KG1 (cell line): Measurements from ENCODE around the gene CCDC88C.

Experiments used
- DNase-seq: peaks from one replicate; lab custom pipeline; 2025; lab: John Stamatoyannopoulos, UW

The CCDC88C gene

DNA sequence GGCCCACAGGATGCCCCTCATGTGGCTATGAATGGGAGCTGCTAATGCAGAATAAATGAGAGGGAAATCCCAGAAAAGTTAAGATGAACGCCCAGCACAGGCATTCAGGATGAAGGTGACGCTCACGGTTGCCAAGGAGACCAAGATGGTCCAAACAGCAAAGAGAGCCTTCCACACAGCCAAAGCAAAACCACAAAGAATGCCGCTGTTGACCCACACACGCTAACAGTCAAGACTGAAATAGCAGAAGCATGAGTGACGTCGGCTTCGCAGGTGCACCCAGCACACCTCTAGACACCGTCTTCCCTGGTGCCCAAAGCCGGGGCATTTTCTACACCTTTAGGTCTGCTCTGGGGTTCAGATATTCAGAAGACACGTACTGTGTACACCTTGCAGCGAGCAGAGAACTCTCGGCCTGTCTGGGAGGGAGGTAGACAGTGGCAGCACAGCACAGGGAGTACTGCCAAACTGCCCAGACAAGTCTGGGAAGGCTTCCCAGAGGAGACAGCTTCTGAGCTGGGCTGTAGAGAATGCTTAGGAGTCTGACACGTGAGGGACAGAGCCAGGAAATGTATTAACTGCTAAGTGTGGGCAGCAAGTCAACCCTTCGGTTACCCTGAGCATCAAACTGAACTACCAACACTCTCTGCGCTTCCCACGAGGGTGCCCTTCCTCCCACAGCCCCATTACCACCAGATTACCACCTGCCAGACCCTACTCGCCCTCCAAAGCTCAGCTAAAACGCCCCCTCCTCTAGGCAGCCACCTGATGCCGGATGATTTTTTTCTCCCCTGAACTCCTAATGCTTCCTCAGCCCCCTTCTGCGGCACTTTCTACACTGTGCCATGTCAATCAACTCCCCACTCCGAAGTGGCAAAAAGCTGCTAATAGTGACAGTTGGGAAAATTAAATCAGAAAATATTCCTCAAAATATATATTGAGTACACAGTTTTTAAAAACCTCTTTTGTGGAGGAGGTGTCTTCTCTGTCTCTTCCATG, 50.1 kb downstream of the CCDC88C start:
- no peak for DNase-seq

DNA sequence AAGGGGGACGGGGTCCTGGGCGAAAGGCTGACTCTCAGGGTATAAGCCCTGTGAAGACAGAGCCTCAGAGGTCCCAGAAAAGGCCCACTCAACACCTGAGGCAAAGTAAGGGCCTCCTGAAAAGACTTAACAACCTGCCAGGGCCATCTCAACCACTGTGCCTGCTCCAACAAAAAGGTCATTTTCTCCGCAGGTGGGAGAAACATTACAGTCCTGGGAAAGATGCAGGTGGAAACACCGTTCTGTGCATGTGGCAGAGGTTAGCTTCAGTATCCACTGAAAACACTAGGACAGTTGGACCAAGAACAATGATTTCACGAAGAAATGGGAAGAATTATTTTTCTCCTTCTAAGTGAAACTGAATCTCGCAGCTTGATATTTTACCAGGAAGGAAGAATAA, 50.9 kb downstream of the CCDC88C start:
- no peak for DNase-seq

GRCh38 chr14:91365552-91365951, 52.1 kb downstream of the CCDC88C start:
- no peak for DNase-seq

- no peak for DNase-seq
Measured at GRCh38 chr14:91364524-91365270, 52.9 kb downstream of the CCDC88C start.

- no peak for DNase-seq
Measured at GRCh38 chr14:91363776-91364523, 53.7 kb downstream of the CCDC88C start.

DNA sequence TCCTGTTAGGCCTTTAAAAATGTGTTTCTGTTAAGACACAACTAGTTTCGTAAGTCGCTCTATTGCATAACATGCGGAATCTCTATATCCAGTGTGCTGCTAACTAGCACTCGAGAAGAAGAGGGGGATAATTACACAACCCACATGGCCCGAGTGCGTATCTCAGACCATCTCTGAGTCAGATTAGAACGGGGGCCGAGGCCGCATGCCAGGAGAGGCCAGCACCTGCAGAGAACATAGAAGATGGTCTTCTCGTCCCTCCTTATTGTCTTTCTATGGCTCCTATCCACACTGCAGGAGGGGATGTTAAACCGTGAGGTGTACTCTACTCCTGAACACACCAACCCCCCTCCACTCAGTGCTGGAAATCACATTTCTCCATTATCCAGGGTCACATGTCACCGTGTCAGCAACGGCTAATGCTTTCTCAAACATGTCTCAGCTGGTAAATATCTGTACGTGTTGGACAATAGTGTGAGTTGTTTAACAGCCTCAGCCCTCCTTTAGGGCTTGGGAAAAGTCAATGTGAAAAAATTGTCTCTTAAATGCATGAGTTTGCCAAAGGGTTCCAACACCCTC, 56.3 kb downstream of the CCDC88C start:
- DNase-seq: no peak

- no peak for DNase-seq
Measured at GRCh38 chr14:91360490-91361232, 57.0 kb downstream of the CCDC88C start.

DNA sequence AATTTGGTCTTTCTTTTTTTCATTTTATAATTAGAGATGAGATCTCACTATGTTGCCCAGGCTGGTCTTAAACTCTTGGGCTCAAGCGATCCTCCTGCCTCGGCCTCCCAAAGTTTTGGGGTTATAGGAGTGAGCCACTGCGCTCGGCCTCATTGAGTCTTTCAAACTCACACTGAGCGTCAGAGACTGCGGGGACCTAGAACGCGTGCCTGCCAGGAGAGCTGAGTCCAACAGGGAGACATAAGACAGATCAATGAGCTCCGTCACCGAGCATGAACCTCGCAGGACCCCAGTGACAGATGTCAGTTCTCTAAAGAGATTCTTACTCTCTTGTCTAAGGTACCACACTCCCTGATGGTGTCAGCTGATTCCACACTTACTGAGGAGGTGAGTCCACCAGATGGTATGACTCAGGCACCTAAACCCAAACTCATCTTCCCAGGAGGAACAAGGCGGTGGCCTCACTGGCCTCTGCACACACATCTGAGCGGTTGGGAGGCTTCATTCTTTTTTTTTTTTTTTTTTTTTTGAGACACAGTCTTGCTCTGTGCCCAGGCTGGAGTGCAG, 58.9 kb downstream of the CCDC88C start:
- DNase-seq: no peak

GRCh38 chr14:91358025-91358319, 59.6 kb downstream of the CCDC88C start:
- DNase-seq: no peak

GRCh38 chr14:91357272-91358024, 60.2 kb downstream of the CCDC88C start:
- DNase-seq: no peak

- DNase-seq: no peak
Measured at GRCh38 chr14:91356181-91356763, 61.3 kb downstream of the CCDC88C start.

- no peak for DNase-seq
Measured at GRCh38 chr14:91354979-91355685, 62.5 kb downstream of the CCDC88C start.

- no peak for DNase-seq
Measured at GRCh38 chr14:91354221-91354916, 63.3 kb downstream of the CCDC88C start.

- no peak for DNase-seq
Measured at GRCh38 chr14:91352728-91353692, 64.6 kb downstream of the CCDC88C start.

GRCh38 chr14:91352053-91352452, 65.6 kb downstream of the CCDC88C start:
- no peak for DNase-seq

GRCh38 chr14:91351512-91351862, 66.1 kb downstream of the CCDC88C start:
- no peak for DNase-seq

GRCh38 chr14:91350813-91351511, 66.7 kb downstream of the CCDC88C start:
- DNase-seq: no peak
